Measurements from ENCODE around the gene PIR.

PIR gene

DNA sequence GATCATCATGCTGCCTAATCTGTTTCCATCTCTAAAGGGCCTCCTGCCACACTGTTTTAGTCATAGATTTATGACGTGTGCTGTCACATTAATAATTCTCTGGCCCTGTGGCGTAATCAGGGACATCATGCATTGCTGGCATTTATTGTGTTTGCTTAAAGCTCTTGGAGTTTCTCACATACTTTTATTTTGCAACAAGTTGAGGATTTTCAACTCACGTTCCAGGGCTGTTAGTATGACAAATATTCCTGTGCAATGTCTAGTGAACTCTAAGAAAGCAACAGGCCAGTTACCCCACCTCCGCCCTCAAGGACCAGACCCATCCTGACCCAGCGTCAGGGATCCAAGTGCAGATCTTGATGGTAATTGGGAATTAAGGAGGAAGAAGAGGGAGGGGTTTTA, 150.1 kb downstream of the PIR start:
- no peak for DNase-seq

GRCh38 chrX:15340867-15341266, 152.3 kb downstream of the PIR start:
- no peak for DNase-seq

DNA sequence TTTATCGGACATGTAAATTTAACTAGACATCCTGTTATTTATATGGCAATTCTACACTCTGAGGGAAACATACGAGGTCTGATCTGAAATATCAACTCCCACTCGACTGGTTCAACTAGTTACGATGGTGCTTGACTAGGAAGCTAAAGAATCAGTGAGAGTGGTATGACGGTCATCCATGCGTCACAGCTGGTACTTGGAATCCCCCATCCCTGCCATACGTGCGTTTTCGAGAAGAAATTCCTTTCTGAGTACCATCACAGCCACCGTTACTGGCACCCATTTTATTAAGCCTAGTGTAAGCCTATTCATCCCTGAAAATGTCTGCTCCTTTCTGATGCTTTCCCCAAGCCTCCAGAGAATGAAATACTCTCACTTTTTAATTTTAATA, 157.1 kb downstream of the PIR start:
- DNase-seq: no peak

GRCh38 chrX:15335135-15336022, 157.8 kb downstream of the PIR start, which contains the start of gene PIGA:
TSS of gene PIGA (minus strand) at chrX:15335523. CDS start at chrX:15331930, 3,593 bp downstream.
- peak; percentile 89 for DNase-seq
